RWPE2 (cell line): ENCODE measurements around the gene CLEC4D.
"Not testable (repeated sequence)": the region's sequence is repeated elsewhere in the genome, so short reads cannot be mapped to it uniquely, and the experiment has no call there.

Experiments used
- ATAC-seq: fragments of 200-7000 bp; cut with Tn5 transposase; 3 replicates; pipeline ENCODE4 v1.9.1; 2021; ENCODE audit warnings: low read depth
- DNase-seq: peaks from one replicate; pipeline ENCODE4 v3.0.0-alpha.2; 2020; ENCODE audit warnings: low spot score
- H3K27ac ChIP-seq: fragments of 450-650 bp; 2 replicates; pipeline ENCODE4 v1.5.1; 2017; ENCODE audit warnings: mild to moderate bottlenecking; ENCODE audit not compliant: poor library complexity, severe bottlenecking
- H3K27me3 ChIP-seq: fragments of 250-450 bp; sonication (Bioruptor Pico); 2 replicates; pipeline ENCODE4 v1.5.1; 2021; ENCODE audit warnings: mild to moderate bottlenecking, moderate library complexity; ENCODE audit not compliant: insufficient read depth, poor library complexity, severe bottlenecking
- H3K36me3 ChIP-seq: fragments of 250-450 bp; sonication (Bioruptor Pico); 2 replicates; pipeline ENCODE4 v1.5.1; 2020; ENCODE audit warnings: low read depth, mild to moderate bottlenecking, moderate library complexity
- H3K4me1 ChIP-seq: fragments of 250-450 bp; sonication (Bioruptor Pico); 2 replicates; pipeline ENCODE4 v1.5.1; 2021; ENCODE audit warnings: mild to moderate bottlenecking, moderate library complexity; ENCODE audit not compliant: insufficient read depth, poor library complexity, severe bottlenecking
- H3K4me3 ChIP-seq: fragments of 250-450 bp; sonication (Bioruptor Pico); 2 replicates; pipeline ENCODE4 v1.5.1; 2021; ENCODE audit warnings: mild to moderate bottlenecking, moderate library complexity; ENCODE audit not compliant: severe bottlenecking
- H3K9me3 ChIP-seq: fragments of 250-450 bp; sonication (Bioruptor Pico); 2 replicates; pipeline ENCODE4 v1.5.1; 2021; ENCODE audit warnings: mild to moderate bottlenecking, moderate library complexity; ENCODE audit not compliant: severe bottlenecking
- CTCF ChIP-seq: fragments of 450-650 bp; IDR thresholded peaks from one replicate; pipeline ENCODE4 v1.5.1; 2017; ENCODE audit warnings: mild to moderate bottlenecking, moderate library complexity; ENCODE audit not compliant: poor library complexity, severe bottlenecking

CLEC4D gene

GRCh38 chr12:8564656-8565055 lies 51.4 kb downstream of the CLEC4D start:
- ATAC-seq (no peak), DNase-seq (no peak)
- TF ChIP-seq CTCF: no peak

GRCh38 chr12:8566052-8566451 lies 52.7 kb downstream of the CLEC4D start:
- not testable (repeated sequence) for ATAC-seq, H3K36me3 ChIP-seq, DNase-seq, H3K27ac ChIP-seq, H3K4me3 ChIP-seq, H3K9me3 ChIP-seq, H3K27me3 ChIP-seq, H3K4me1 ChIP-seq

More at GRCh38 chr12:8564656-8565055, 51.4 kb downstream of the CLEC4D start:
- H3K9me3 ChIP-seq: no peaks in the 10 kb centered on the region
- H3K4me1 ChIP-seq: no peaks in the 10 kb centered on the region
- no peak overlapping the region for H3K27ac ChIP-seq
- H3K36me3 ChIP-seq: no peaks in the 10 kb centered on the region
- no peak overlapping the region for H3K4me3 ChIP-seq
- no peaks in the 10 kb centered on the region for H3K27me3 ChIP-seq

GRCh38 chr12:8566525-8566924 lies 53.2 kb downstream of the CLEC4D start:
- DNase-seq: no peak
- Histone ChIP-seq H3K9me3 (no peaks in the 10 kb centered on the region), H3K27me3 (no peaks in the 10 kb centered on the region), H3K4me3 (no peak overlapping the region), H3K27ac (no peak overlapping the region), H3K36me3 (no peaks in the 10 kb centered on the region), H3K4me1 (no peaks in the 10 kb centered on the region)
- no peak for TF ChIP-seq CTCF
- no peak for ATAC-seq
